Activated naive CD8-positive, alpha-beta T cell treated with anti-CD3 and anti-CD28 coated beads, Interleukin-2, amount 50 U/mL, for 16 hours (primary cell): ENCODE data around the gene TUBA1B.

Experiments
- DNase-seq: peaks from one replicate; pipeline ENCODE4 v3.0.0-alpha.2; 2020; ENCODE audit warnings: low read depth, low spot score

TUBA1B gene

DNA sequence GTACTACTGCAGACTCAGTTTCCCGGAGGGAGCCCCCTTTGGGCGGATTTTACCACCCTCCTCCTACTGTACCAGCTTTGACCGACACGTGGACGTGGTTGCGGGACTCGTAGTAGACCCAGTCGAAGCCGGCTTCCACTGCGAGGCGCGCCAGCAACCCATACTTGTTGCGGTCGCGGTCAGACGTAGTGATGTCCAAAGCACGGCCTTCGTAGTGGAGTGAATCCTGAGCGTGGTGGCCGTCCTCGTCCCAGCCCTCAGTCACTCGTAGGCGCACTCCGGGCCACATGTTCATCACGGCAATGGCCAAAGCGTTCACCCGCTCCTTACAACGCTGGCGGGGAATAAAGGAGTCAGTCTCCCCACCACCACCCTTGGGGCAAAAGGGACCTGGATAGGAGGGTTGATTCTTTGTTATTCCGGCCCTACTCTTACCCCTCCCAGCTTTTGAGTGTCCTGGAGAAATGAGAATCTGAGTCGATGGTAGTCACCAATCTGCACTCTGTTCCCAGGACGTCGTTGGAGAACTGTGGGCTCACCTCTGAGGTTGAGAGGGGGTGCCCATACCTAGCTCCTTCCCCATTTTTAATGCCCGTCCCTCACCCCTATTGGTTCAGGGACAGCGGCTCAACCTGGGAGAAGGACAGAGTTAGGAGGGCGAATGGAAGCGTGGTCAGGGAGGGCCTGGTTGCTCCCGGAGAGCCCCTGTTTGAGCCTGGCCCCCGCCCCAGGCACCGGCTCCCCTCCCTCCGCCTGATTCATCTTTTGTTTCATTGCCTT is 39.9 kb downstream of the TUBA1B start:
- DNase-seq: no peak

DNA sequence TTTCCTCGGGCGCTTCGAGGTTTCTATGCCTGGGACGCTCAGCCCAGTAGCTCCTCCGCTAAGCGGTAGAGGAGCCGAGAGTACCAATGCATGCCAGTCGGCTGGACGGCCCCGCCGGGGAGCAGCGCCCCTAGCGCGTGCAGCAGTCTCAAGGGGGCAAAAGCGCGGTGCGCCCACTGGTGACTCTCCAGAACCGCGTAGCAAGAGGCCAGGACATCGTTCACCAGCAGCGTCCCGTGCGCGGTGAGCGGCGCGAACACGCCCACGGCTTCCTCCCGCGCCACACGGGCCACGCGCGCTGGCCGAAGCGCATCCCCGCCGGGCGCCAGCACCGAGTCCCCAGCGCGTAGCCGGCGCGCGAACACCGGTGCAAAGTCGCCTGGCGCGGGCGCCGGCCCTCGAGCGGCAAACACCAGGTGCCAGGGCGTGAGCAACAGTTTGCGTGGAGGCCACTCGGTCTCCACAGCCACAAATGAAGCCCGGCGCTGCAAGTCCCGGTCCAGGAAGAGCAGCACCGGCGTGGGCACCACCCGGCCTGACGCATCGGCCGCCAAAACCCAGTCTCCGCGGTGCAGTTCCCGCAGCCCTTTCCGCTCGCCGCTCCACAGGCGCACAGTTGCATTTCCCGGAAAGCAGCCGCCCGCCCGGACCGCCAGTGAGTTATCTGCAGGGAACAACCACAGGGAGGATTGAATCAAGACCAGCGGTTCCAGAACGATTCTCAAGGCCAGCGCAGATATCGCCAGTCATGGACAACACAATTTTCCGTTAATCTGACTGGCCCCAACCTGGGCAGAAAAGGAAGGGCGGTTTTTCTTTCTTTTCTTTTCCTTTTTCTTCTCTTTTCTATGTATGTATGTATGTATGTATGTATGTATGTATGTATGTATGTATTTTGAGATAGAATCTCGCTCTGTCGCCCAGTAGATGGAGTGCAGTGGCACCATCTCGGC is 41.1 kb downstream of the TUBA1B start:
- no peak for DNase-seq

DNA sequence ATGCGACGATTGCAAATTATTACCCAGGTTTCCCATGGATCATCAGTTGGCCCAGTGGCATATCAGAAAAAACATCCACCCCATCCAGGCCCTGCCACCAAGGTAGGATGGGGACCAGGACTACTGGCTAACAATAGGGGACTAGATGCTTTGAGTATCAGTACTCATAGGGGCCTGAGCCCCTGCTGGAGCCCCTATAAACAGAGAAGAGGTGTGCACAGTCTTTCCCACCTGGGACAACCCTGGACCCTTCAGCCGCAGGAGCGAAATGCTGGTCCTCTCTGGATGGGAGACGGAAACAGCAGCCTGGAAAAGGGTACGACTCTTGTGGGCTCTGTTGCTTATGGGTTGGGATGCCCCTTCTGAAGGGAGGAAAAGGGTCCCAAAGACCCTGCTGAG is 42.3 kb downstream of the TUBA1B start:
- DNase-seq: no peak

DNA sequence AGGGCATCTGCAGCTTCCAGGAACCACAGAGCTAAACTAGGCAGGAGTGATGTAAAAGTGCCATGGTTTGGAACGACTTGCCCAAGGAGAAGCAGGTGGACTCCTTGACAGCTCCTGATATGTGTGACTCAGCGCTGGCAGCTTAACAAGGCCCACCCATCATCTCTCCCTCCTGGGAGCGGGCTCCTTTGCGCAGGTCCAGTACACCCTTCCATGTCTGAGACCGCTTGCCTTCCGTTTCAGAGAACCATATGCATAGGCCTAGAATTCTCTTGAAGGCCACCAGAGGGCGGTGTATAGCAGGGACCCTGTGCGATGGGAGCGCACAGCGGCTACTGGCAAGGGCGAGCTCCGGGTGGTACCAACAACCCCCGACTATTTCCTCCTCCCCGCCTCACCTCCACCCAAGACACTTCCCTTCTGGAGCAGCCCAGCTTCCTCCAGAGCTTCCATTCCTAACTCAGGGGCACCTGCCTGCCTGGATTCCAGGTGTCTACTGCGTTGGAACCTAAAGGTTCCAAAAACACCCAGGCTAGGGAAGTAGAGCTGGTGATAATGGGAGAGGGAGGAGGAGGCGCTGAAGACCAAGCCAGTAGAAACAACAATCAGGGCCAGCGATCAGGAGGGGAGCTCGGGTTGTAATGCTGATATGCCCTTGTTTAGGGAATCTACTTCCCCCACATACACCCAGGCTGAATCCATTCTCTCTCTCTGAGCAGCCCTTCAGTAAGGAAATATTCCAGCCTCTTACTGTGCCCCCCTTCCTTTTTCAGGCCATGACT is 42.9 kb downstream of the TUBA1B start:
- peak; percentile 53 for DNase-seq

DNA sequence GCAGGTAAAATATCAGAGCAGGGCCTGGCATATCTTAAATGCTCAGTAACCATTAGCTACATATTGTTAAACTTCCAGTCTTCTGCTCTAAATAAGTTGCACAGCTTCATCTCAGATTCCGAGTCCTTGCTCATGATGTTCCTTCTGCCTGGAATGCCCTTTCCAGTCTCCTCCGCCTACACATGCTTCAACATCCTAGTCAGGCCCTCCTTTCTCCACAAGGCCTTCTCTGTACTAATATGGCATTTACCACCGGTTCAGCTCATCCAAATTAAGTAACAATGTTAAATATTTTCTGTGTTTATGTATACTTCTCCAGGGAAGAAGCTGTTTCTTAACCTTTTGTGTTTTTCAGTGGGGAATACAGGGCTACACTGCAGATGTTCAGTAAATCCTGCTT is 45.1 kb downstream of the TUBA1B start:
- no peak for DNase-seq

DNA sequence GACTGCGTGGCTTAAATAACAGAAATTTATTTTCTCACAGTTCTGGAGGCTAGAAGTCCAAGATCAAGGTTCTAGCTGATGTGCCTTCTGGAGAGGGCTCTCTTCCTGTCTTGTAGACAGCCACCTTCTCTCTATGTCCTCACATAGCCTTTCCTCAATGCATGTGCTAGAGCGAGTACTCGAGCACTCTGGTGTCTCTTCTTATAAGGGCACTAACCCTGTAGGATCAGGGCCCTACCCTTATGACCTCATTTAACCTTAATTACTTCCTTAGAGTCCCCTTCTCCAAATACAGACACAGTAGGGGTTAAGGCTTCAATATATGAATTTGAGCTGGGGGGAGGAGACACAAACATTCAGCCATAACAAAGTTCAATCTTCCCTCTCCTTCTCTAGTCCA is 46.8 kb downstream of the TUBA1B start:
- no peak for DNase-seq

DNA sequence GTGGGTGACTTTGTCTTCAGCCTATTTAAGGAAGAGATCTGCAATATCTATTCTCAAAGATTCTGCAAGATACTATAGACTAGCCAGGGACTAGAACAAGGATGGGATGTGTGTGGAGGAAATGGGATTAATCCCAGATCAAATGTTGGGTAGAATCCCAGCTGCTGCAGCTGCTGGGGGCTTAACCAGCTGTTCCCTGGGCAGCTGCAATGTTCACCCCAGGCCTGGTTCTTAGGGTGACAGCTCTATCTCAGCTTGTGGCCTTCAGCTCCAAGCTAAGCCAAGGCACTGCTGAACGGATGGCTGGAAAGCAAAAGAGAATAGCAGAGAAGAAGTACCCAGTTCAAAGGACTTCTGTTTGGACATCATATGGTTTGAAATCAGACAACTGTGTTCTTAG is 51.4 kb downstream of the TUBA1B start:
- no peak for DNase-seq
